Tibial artery (tissue), 4 donors: ENCODE results near the gene ASCC2.

Experiments used
- DNase-seq, 2 donors: peaks; one replicate each; pipeline ENCODE4 v3.0.0-alpha.2; 2019
- H3K27ac ChIP-seq, 2 donors: fragments of 200-600 bp; sonication (generic) in 1 of 2; 1 replicate in 1 of 2; 2 replicates in 1 of 2; pipeline ENCODE4 v1.5.1; 2018 to 2019; ENCODE audit warnings: mild to moderate bottlenecking in 1 of 2
- H3K27me3 ChIP-seq, 2 donors: fragments of 200-600 bp; sonication (generic) in 1 of 2; one replicate each; pipeline versions ENCODE4 v1.5.1 to v1.6.0; 2016 to 2019
- H3K36me3 ChIP-seq, 3 donors: fragments of 200-600 bp; sonication (generic) in 2 of 3; one replicate each; pipeline ENCODE4 v1.5.1; 2016 to 2019; ENCODE audit warnings: mild to moderate bottlenecking in 2 of 3
- H3K4me1 ChIP-seq, 4 donors: fragments of 200-600 bp; sonication (generic) in 2 of 4; 1 replicate in 3 of 4; 2 replicates in 1 of 4; pipeline ENCODE4 v1.5.1; 2016 to 2019
- H3K4me3 ChIP-seq, 2 donors: fragments of 200-600 bp; sonication (generic) in 1 of 2; 1 replicate in 1 of 2; 2 replicates in 1 of 2; pipeline ENCODE4 v1.5.1; 2018 to 2019; ENCODE audit warnings: mild to moderate bottlenecking in 2 of 2
- H3K9me3 ChIP-seq, 3 donors: fragments of 200-600 bp; sonication (generic) in 1 of 3; one replicate each; pipeline ENCODE4 v1.5.1; 2016 to 2019
- intact Hi-C: fragments of 100-400 bp; cut with DNase I; formaldehyde crosslinking; loops from one replicate; pipeline ENCODE4 v1.15.0; 2023; ENCODE audit warnings: low total_unique reads
- TF ChIP-seq, protein P1 (sequence below), 2 experiments: fragments of 200-600 bp in 1 of 2; fragments of 450-650 bp in 1 of 2; IDR thresholded peaks; one replicate each; pipeline ENCODE4 v1.5.1; 2017 to 2019; ENCODE audit warnings: antibody characterized with exemption in 2 of 2, mild to moderate bottlenecking in 1 of 2, moderate library complexity in 1 of 2

The ASCC2 gene

DNA sequence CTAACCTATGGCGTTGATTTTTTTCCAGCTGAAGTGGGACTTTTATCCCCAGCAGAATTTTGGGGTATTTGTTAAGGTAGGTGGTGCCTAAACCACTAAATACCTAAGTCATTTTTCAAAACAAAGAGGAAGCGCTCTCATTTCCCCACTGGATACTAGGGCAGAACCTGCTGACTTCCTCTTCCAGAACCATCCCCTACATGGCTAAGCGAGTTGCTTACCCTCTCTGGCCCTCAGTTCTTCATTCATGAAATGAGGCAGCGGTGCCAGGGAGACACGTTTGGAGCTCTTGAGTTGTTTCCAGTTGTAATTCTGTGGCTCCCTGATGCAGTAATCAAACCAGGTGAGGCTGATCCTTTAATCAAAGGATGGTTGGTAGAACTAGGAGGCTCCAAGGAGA, 34.9 kb upstream of the ASCC2 start:
- DNase-seq, result no peak
- no peaks in the 10 kb centered on the region for H3K36me3 ChIP-seq
- no peak overlapping the region for H3K4me3 ChIP-seq
- H3K9me3 ChIP-seq, result no peaks in the 10 kb centered on the region
- intact Hi-C loops, result no loop called here
- H3K27ac ChIP-seq, result no peak overlapping the region
- TF ChIP-seq, protein P1, sequence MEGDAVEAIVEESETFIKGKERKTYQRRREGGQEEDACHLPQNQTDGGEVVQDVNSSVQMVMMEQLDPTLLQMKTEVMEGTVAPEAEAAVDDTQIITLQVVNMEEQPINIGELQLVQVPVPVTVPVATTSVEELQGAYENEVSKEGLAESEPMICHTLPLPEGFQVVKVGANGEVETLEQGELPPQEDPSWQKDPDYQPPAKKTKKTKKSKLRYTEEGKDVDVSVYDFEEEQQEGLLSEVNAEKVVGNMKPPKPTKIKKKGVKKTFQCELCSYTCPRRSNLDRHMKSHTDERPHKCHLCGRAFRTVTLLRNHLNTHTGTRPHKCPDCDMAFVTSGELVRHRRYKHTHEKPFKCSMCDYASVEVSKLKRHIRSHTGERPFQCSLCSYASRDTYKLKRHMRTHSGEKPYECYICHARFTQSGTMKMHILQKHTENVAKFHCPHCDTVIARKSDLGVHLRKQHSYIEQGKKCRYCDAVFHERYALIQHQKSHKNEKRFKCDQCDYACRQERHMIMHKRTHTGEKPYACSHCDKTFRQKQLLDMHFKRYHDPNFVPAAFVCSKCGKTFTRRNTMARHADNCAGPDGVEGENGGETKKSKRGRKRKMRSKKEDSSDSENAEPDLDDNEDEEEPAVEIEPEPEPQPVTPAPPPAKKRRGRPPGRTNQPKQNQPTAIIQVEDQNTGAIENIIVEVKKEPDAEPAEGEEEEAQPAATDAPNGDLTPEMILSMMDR (IDR thresholded peaks at IDR 0.05), result no peak
- no peaks in the 10 kb centered on the region for H3K4me1 ChIP-seq
- peaks cover 0 to 2% of the 10 kb centered on the region in 2 donors for H3K27me3 ChIP-seq

- intact Hi-C loops, result no loop called here
- TF ChIP-seq, protein P1 (IDR thresholded peaks at IDR 0.05), result no peak
- no peak overlapping the region for H3K27ac ChIP-seq
- no peak for DNase-seq
- H3K4me3 ChIP-seq, result no peak overlapping the region
- no peaks in the 10 kb centered on the region for H3K4me1 ChIP-seq
- H3K27me3 ChIP-seq, result peaks cover 0 to 2% of the 10 kb centered on the region in 2 donors
- no peaks in the 10 kb centered on the region for H3K9me3 ChIP-seq
- H3K36me3 ChIP-seq, result no peaks in the 10 kb centered on the region
Measured at GRCh38 chr22:29872144-29872893, 34.2 kb upstream of the ASCC2 start.

GRCh38 chr22:29871684-29872083, 33.6 kb upstream of the ASCC2 start:
- no peaks in the 10 kb centered on the region for H3K36me3 ChIP-seq
- H3K9me3 ChIP-seq, result no peaks in the 10 kb centered on the region
- peaks cover 0 to 2% of the 10 kb centered on the region in 2 donors for H3K27me3 ChIP-seq
- no peak overlapping the region for H3K27ac ChIP-seq
- no peaks in the 10 kb centered on the region for H3K4me1 ChIP-seq
- TF ChIP-seq, protein P1 (IDR thresholded peaks at IDR 0.05), result no peak
- DNase-seq, result no peak
- no peak overlapping the region for H3K4me3 ChIP-seq
- intact Hi-C loops, result no loop called here

- TF ChIP-seq, protein P1 (IDR thresholded peaks at IDR 0.05), result no peak
Measured at GRCh38 chr22:29870574-29870973, 32.5 kb upstream of the ASCC2 start.

GRCh38 chr22:29867851-29868250, 29.8 kb upstream of the ASCC2 start:
- TF ChIP-seq, protein P1 (IDR thresholded peaks at IDR 0.05), result no peak

More at GRCh38 chr22:29870574-29870973, 32.5 kb upstream of the ASCC2 start:
- no peak overlapping the region for H3K4me3 ChIP-seq
- no peak overlapping the region for H3K27ac ChIP-seq
- intact Hi-C loops, result no loop called here
- H3K36me3 ChIP-seq, result no peaks in the 10 kb centered on the region
- H3K27me3 ChIP-seq, result peaks cover 0 to 2% of the 10 kb centered on the region in 2 donors
- no peaks in the 10 kb centered on the region for H3K4me1 ChIP-seq
- DNase-seq, result no peak
- no peaks in the 10 kb centered on the region for H3K9me3 ChIP-seq

More at GRCh38 chr22:29867851-29868250, 29.8 kb upstream of the ASCC2 start:
- Histone ChIP-seq H3K27ac (no peak overlapping the region), H3K4me1 (no peaks in the 10 kb centered on the region), H3K27me3 (peaks cover 0 to 2% of the 10 kb centered on the region in 2 donors), H3K9me3 (no peaks in the 10 kb centered on the region), H3K4me3 (no peak overlapping the region), H3K36me3 (no peaks in the 10 kb centered on the region)
- intact Hi-C loops, result no loop called here
- no peak for DNase-seq
